Duodenal mucosa (tissue), 2 donors: ENCODE results near the gene ZBTB16.

Source experiments
- H3K27ac ChIP-seq: one replicate; pipeline ENCODE4 v1.7.0; 2013; ENCODE audit warnings: low read depth, low read length
- H3K27me3 ChIP-seq, 2 donors: one replicate each; pipeline ENCODE4 v1.7.0; 2013; ENCODE audit warnings: low read length in 2 of 2, control low read depth in 1 of 2; ENCODE audit not compliant: insufficient read depth in 2 of 2, control insufficient read depth in 1 of 2
- H3K36me3 ChIP-seq, 2 donors: one replicate each; pipeline ENCODE4 v1.7.0; 2013; ENCODE audit warnings: low read length in 2 of 2, control low read depth in 1 of 2; ENCODE audit not compliant: insufficient read depth in 2 of 2, control insufficient read depth in 1 of 2
- H3K4me1 ChIP-seq, 2 donors: one replicate each; pipeline ENCODE4 v1.7.0; 2013; ENCODE audit warnings: low read length in 2 of 2, control low read depth in 1 of 2; ENCODE audit not compliant: insufficient read depth in 2 of 2, control insufficient read depth in 1 of 2
- H3K4me3 ChIP-seq, 2 donors: one replicate each; pipeline ENCODE4 v1.7.0; 2013; ENCODE audit warnings: low read length in 2 of 2, low read depth in 1 of 2
- H3K9ac ChIP-seq, 2 donors: one replicate each; pipeline ENCODE4 v1.7.0; 2013; ENCODE audit warnings: low read length in 2 of 2, low read depth in 1 of 2
- H3K9me3 ChIP-seq, 2 donors: one replicate each; pipeline ENCODE4 v1.7.0; 2013; ENCODE audit warnings: low read length in 2 of 2, control low read depth in 1 of 2; ENCODE audit not compliant: control insufficient read depth in 1 of 2

ZBTB16 gene

DNA sequence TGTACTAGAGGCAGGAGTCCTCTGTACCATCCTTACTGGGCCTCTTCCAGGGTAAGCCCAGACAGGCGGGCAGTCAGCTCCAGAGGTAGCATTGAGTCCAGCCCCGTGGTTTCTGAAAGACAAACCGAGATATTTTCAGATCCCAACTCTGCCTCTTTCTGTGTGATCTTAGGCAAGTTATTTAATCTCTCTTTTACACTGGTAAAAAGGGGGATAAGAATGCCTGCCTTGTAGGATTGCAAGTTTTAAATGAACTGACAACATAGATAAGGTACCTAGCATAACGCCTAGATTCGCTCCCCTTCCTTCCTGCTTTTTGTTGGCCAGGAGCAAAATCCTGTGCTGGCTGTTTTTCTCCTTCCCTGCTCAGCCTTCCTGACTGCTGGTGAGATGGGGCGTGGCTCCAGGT is 180.2 kb downstream of the ZBTB16 start:
- Histone ChIP-seq H3K9ac (no peak overlapping the region), H3K27ac (no peak overlapping the region), H3K9me3 (no peaks in the 10 kb centered on the region), H3K4me3 (no peak overlapping the region), H3K4me1 (no peaks in the 10 kb centered on the region), H3K36me3 (peaks cover 0 to 2% of the 10 kb centered on the region in 2 donors), H3K27me3 (no peaks in the 10 kb centered on the region)

DNA sequence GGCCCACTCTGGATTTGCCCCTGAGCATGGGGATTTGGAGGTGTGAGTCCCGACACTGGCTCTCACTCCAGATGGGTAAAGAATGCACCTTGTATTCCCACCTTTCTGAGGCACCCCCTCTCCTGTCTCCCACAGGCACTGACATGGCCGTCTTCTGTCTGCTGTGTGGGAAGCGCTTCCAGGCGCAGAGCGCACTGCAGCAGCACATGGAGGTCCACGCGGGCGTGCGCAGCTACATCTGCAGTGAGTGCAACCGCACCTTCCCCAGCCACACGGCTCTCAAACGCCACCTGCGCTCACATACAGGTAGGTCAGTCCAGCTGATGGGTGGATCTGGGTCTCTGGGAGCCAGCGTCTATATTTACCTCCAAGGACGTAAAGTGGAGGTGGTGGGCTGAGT is 182.5 kb downstream of the ZBTB16 start:
- H3K27me3 ChIP-seq: no peaks in the 10 kb centered on the region
- peaks cover 0 to 2% of the 10 kb centered on the region in 2 donors for H3K36me3 ChIP-seq
- no peak overlapping the region for H3K27ac ChIP-seq
- no peaks in the 10 kb centered on the region for H3K4me1 ChIP-seq
- no peak overlapping the region for H3K4me3 ChIP-seq
- H3K9me3 ChIP-seq: no peaks in the 10 kb centered on the region
- no peak overlapping the region for H3K9ac ChIP-seq

DNA sequence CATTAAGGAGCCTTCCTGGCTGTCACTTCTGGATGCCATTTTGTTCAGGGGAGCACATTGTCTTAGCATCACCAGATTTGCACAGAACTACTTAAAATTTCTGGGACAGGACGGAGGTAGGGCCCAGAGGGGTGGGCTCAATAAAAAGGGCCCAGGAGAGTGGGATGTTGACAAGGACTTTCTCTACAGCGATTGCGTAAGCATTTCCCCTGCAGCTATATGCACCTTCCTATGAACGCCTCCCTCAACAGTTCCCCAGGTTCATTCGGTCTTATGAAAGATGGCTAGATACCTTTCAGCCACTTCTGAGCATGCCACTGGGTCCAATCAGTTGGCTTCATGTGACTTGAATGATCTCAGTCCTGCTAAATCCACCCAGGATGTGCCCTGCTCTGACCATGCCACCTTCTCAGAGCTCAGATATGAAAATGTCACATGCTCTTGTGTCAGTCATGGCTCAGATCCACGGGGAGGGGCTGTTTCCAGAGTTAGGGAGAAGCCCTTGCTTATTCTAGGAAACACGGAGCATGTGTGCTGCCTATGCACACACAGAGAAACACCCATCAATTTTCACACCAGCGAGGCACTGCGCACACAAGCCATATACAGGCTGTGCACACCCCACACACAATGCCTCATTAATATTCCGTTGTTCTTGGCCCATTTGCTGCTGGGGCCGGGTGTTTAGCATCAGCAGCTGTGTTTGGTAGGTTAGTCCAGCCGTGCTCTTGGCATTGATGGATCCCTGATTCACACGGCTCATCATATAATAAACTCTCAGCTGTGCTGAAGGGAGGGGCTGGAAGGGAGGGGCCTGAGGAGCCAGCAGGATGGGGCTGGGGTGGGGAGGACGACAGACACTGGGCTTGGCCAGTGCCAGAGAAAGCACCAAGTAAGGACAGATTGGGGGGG is 184.2 kb downstream of the ZBTB16 start:
- Histone ChIP-seq H3K27ac (no peak overlapping the region), H3K4me3 (no peak overlapping the region), H3K9ac (no peak overlapping the region), H3K36me3 (peaks cover 0 to 2% of the 10 kb centered on the region in 2 donors), H3K27me3 (no peaks in the 10 kb centered on the region), H3K4me1 (no peaks in the 10 kb centered on the region), H3K9me3 (no peaks in the 10 kb centered on the region)

DNA sequence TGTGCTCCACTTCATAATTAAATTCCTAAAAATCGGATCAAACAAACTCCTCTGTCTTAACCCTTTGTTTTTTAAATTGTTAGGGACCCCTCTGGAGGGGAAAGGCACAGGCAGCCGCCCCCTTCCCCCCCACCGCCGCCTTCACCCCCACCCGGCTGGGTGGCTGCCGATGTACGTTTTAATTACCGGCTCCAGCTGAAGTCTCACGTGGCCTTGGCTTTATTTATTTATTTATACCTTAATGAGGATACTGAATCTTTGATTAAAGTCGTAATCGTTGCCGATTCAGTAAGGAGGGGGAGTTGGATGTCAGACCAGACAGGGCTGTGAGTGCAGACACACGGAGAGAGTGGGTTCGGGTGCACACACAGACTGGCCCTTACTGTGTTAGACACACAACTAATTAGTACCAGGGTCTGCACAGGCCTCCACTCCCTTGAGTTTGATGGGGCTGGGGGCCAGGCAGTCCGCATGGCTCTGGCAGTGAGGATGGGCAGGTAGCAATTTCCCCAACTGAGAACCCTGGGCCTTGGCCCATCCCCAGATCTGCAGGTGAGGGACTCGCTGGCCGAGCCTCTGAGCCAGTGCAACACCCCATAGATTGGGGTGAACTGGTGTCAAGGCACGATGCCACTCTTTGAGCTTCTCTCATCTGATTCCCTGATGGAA is 185.3 kb downstream of the ZBTB16 start:
- H3K36me3 ChIP-seq: peaks cover 0 to 2% of the 10 kb centered on the region in 2 donors
- H3K4me3 ChIP-seq: no peak overlapping the region
- no peaks in the 10 kb centered on the region for H3K9me3 ChIP-seq
- H3K27ac ChIP-seq: no peak overlapping the region
- no peaks in the 10 kb centered on the region for H3K4me1 ChIP-seq
- no peaks in the 10 kb centered on the region for H3K27me3 ChIP-seq
- H3K9ac ChIP-seq: no peak overlapping the region

DNA sequence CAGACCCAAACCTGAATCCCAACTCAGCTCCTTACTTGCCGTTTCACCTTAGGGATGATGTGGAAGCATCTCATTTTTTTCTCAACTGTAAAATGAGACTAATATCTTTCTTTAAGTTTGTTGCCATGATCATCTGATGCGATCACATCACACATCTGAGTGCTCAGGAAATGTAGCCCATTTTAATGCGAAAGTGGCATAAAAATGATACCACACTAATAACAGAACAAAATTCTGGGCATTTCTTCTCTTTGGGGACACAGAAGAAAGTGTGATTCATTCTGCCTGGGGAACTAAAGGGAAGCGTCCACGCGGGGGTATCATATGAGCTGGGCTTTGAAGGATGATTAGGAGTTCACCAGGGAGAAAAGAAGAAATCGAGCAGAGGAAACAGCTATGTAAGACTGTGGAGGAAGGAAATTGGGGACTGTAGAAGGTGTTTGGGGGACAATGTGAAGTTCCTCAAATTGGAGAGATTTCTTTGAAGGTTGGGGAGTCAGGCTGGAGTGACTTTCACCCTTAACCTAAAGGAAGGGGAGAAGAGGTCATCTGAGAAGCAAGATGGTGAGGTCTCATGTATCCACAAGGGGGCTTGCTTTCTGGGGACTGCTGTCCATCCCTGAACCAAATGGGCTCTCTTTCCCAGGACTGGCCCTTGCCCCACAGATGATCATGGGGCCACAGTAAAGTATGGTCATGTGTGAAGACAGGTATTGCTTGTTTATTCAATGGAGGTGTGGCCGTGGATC is 187.0 kb downstream of the ZBTB16 start:
- Histone ChIP-seq H3K27ac (no peak overlapping the region), H3K9ac (no peak overlapping the region), H3K4me1 (no peaks in the 10 kb centered on the region), H3K36me3 (peaks cover 0 to 2% of the 10 kb centered on the region in 2 donors), H3K27me3 (no peaks in the 10 kb centered on the region), H3K4me3 (no peak overlapping the region), H3K9me3 (no peaks in the 10 kb centered on the region)

DNA sequence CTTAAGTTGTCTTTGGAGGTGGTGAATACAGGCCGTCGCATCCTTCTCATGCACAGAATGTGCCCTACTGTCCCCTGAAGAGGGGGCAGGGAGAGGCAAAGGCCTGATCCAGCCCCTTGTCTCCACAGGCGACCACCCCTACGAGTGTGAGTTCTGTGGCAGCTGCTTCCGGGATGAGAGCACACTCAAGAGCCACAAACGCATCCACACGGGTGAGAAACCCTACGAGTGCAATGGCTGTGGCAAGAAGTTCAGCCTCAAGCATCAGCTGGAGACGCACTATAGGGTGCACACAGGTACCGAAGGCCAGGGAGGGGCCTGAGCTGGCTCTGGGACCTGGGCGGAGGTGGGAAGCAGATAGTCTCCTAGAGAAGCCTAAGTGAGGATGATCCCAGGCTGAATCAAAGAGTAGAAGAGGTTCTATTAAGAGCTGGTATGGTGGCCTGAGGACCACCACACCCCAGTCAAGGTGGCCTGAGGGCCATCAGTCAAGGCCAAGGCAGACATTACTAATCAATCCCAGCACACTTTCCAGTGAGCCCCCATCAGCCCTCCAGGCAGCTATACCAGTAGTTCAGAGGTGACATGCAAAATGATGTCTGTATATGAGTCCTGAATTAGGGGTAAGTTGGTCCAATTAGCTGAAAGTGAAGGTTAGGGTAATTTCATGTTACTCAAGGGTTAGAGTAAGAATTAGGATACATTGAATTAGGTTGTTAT is 187.7 kb downstream of the ZBTB16 start:
- H3K36me3 ChIP-seq: peaks cover 0 to under 1% of the 10 kb centered on the region in 2 donors

DNA sequence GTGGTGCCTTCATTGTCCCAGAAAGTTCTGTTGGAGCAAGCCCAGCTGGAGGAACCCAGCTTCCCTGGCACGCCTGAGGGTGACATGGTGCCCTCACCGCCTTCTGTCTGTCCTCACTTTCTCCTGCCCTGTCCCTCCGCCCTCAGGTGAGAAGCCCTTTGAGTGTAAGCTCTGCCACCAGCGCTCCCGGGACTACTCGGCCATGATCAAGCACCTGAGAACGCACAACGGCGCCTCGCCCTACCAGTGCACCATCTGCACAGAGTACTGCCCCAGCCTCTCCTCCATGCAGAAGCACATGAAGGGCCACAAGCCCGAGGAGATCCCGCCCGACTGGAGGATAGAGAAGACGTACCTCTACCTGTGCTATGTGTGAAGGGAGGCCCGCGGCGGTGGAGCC is 190.7 kb downstream of the ZBTB16 start:
- Histone ChIP-seq H3K27ac (no peak overlapping the region), H3K27me3 (no peaks in the 10 kb centered on the region), H3K36me3 (no peaks in the 10 kb centered on the region)

More for the DNA sequence above, 187.7 kb downstream of the ZBTB16 start:
- Histone ChIP-seq H3K9me3 (no peaks in the 10 kb centered on the region), H3K27ac (no peak overlapping the region), H3K9ac (no peak overlapping the region), H3K27me3 (no peaks in the 10 kb centered on the region), H3K4me1 (no peaks in the 10 kb centered on the region), H3K4me3 (no peak overlapping the region)

DNA sequence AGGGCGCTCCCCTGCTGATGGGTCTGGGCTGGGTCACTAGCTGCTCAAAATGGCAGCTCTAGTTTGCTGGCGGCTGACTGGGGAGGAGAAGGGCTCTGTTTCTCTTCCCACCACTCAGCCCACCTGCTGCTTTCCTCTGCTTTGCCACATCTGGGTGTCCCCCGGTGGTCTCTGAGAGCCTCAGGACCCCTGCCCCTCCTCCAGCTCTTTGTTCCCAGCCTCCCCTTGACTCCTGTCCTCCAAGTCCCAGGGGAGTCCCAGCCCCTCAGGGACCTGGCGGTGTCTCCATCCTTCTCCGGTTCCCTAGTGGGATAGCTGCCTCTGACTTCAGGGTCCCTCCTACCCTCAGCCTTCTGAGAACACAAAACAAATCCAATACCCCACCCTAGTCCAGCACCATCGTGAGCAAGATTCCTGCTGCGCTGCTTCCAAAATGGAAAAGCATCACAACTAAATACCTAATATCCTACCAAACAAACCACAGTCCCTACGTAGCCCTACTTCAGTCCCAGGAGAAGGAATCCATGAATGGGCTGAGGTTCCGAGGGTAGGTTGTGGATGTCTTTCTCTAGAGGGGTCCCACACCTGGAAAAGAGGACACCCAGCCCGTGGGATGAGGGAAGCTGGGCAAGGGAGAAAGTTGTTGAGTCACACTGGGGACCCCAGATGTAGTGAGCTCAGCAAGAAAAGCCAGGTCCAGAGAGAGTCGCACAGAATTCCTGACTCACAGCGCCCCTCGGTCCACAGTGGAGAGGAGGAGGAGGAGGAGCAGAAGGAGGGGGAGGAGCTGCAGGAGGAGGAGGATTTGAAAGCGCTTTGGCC is 191.7 kb downstream of the ZBTB16 start:
- Histone ChIP-seq H3K9me3 (no peaks in the 10 kb centered on the region), H3K4me3 (no peak overlapping the region), H3K27ac (no peak overlapping the region), H3K4me1 (no peaks in the 10 kb centered on the region), H3K27me3 (no peaks in the 10 kb centered on the region), H3K36me3 (no peaks in the 10 kb centered on the region), H3K9ac (no peak overlapping the region)

More for the DNA sequence above, 190.7 kb downstream of the ZBTB16 start:
- H3K4me3 ChIP-seq: no peak overlapping the region
- no peaks in the 10 kb centered on the region for H3K9me3 ChIP-seq
- no peak overlapping the region for H3K9ac ChIP-seq
- H3K4me1 ChIP-seq: no peaks in the 10 kb centered on the region

DNA sequence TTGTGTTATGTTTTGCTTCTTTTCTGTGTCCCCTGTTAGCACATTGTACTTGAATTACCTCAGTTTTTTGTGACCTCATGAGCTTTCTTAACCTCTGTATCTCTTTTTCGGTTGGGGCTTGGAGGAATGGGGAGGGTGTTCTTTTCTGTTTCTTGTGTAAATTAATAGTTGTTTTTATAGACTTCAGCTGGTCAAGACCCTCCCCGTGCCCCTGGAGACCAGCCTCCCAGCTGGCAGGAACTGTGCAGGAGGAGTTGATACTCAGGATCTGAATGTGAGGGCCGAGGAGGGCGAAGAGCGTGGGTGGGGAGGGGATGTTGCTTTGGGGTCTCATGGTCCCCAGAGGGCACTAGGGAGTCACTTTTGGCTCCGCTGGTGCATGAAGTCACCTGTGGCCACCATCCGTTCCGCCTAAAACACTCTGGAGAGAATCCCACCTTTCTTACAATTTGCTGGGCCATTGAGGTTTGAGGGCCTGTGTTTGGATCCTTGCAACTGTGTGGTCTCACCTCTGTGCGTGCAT is 192.4 kb downstream of the ZBTB16 start:
- Histone ChIP-seq H3K4me1 (no peaks in the 10 kb centered on the region), H3K9ac (no peak overlapping the region), H3K9me3 (no peaks in the 10 kb centered on the region), H3K4me3 (no peak overlapping the region), H3K27me3 (no peaks in the 10 kb centered on the region), H3K27ac (no peak overlapping the region), H3K36me3 (no peaks in the 10 kb centered on the region)
